ENCODE data around the gene TMEM150C. TPM values are rescaled to one million over a fixed set of nuclear protein-coding genes. Genes with fewer than 3 reads are reported as not detected.

TMEM150C gene
- total and polyA plus RNA-seq, 2 of the 4 experiments (the other 2 are of a cell fraction): 0.10 to 0.36 TPM

DNA sequence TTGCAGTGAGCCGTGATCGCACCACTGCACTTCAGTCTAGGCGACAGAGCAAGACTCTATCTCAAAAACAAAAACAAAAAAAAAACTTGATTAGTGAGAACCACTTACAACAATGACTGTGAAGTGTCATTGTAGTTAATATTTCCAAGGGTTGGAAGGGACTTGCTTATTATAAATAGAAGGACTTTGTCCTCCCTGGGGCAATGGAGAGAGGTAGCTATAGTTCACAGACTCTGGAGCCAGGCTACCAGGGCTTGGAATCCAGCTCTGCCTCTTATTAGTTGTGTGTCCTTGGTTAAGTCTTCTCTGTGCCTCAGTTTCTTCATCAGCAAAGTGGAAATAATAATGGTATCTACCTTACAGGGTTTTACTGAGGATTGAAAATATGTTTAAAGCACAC, 51.6 kb downstream of the TMEM150C start:
- Histone ChIP-seq H2BK5ac (ENCODE audit: low read depth, low read length, poor library complexity, severe bottlenecking) (no peak overlapping the region), H3K18ac (ENCODE audit: low read depth, low read length) (no peak overlapping the region), H3K23ac (ENCODE audit: low read depth, low read length) (no peak overlapping the region), H2AK9ac (replicated peaks; ENCODE audit: low read depth, low read length, poor library complexity) (no peak overlapping the region), H2AK5ac (ENCODE audit: low read depth, low read length) (no peak overlapping the region), H3K4me1 (ENCODE audit: control insufficient read depth, insufficient read depth, low read length) (no peaks in the 10 kb centered on the region), H3K9me1 (ENCODE audit: insufficient read depth, low read length) (no peaks in the 10 kb centered on the region), H3K36me3 (ENCODE audit: control insufficient read depth, insufficient read depth, low read length) (no peaks in the 10 kb centered on the region), H2BK120ac (ENCODE audit: low read depth, low read length) (no peak overlapping the region), H3K27ac (ENCODE audit: insufficient read depth, low read length) (no peak overlapping the region), H3K4ac (ENCODE audit: low read depth, low read length) (no peak overlapping the region), H3K27me3 (ENCODE audit: control insufficient read depth, insufficient read depth, low read length) (peaks cover 22% of the 10 kb centered on the region), H2BK15ac (ENCODE audit: low read depth, low read length) (no peak overlapping the region), H4K5ac (ENCODE audit: low read depth, low read length) (no peak overlapping the region), H3K14ac (replicated peaks; ENCODE audit: low read depth, low read length) (no peak overlapping the region), H2BK20ac (ENCODE audit: low read depth, low read length) (no peak overlapping the region), H4K91ac (ENCODE audit: insufficient read depth, low read depth, low read length) (no peak overlapping the region), H3K4me2 (ENCODE audit: low read depth, low read length) (no peak overlapping the region), H2AFZ (replicated peaks; ENCODE audit: low read length, poor library complexity) (no peak overlapping the region), H3K9me3 (ENCODE audit: control insufficient read depth, insufficient read depth, low read length) (no peaks in the 10 kb centered on the region), H4K20me1 (ENCODE audit: insufficient read depth, low read length) (no peaks in the 10 kb centered on the region), H3K4me3 (ENCODE audit: insufficient read depth, low read depth, low read length) (no peak overlapping the region), H3K79me1 (ENCODE audit: low read depth in 1 of 2, low read length in 2 of 2) (no peaks in the 10 kb centered on the region), H3K9ac (ENCODE audit: low read depth, low read length) (no peak overlapping the region), H4K8ac (ENCODE audit: low read depth in 2 of 2, low read length in 2 of 2) (no peak overlapping the region), H3K56ac (ENCODE audit: extremely low read depth, insufficient read depth, low read length) (no peak overlapping the region)
- no CpG with 5 or more reads among the region's 3 CpGs for WGBS, 2 experiments (ENCODE audit: extremely low coverage in 2 of 2, insufficient read length in 1 of 2)
- ATAC-seq (ENCODE audit: low read depth) (no peak), DNase-seq (no peak)
- no TSS peak for BruUV-seq (replicated peaks)
- CTCF ChIA-PET: interaction anchor here (0.6 kb wide), 1 partner anchor 23 kb away, joined by 5 read pairs; no protein-coding TSS in a partner anchor
- in situ Hi-C loops (cut with MboI; ENCODE audit: low sequenced_read_pairs) (no loop called here), intact Hi-C loops (cut with micrococcal nuclease) (no loop called here), dilution Hi-C loops (cut with HindIII; ENCODE audit: low sequenced_read_pairs, unreplicated experiment) (no loop called here)
- TF ChIP-seq, protein P1, sequence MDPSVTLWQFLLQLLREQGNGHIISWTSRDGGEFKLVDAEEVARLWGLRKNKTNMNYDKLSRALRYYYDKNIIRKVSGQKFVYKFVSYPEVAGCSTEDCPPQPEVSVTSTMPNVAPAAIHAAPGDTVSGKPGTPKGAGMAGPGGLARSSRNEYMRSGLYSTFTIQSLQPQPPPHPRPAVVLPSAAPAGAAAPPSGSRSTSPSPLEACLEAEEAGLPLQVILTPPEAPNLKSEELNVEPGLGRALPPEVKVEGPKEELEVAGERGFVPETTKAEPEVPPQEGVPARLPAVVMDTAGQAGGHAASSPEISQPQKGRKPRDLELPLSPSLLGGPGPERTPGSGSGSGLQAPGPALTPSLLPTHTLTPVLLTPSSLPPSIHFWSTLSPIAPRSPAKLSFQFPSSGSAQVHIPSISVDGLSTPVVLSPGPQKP (IDR thresholded peaks at IDR 0.05; ENCODE audit: borderline replicate concordance, low read depth, low read length): no peak
- POLR2A ChIA-PET (ENCODE audit: unreplicated experiment): no interaction called here
